Kidney (tissue), 14 donors: Measurements from ENCODE around the gene IGF1R. TPM values are rescaled to one million over a fixed set of nuclear protein-coding genes. Genes with fewer than 3 reads are reported as not detected.
A peak's percentile ranks its signal among the peaks of the same experiment; 100 is the strongest.

Source experiments
- DNase-seq, 5 donors: peaks; one replicate each; pipeline ENCODE4 v3.0.0-alpha.2; 2013 to 2020
- FAIRE-seq: peaks from 2 replicates; lab custom pipeline; 2012; peaks lifted over from hg19 to GRCh38; lab: Jason Lieb, UNC
- H3K27ac ChIP-seq, 2 donors: one replicate each; pipeline ENCODE4 v1.7.0; 2013; ENCODE audit warnings: low read depth in 2 of 2, low read length in 2 of 2, inconsistent platforms in 1 of 2
- H3K27me3 ChIP-seq: one replicate; pipeline ENCODE4 v1.7.1; 2013; ENCODE audit warnings: low read length, inconsistent platforms; ENCODE audit not compliant: control insufficient read depth, insufficient read depth
- H3K36me3 ChIP-seq, 3 donors: one replicate each; pipeline versions ENCODE4 v1.7.0 to v1.7.1; 2013; ENCODE audit warnings: low read length in 3 of 3, control low read depth in 1 of 3, inconsistent platforms in 1 of 3; ENCODE audit not compliant: insufficient read depth in 3 of 3, control insufficient read depth in 2 of 3
- H3K4me1 ChIP-seq, 3 donors: one replicate each; pipeline versions ENCODE4 v1.7.0 to v1.7.1; 2013; ENCODE audit warnings: low read length in 3 of 3, inconsistent platforms in 1 of 3, low read depth in 1 of 3; ENCODE audit not compliant: control insufficient read depth in 2 of 3, insufficient read depth in 2 of 3
- H3K4me3 ChIP-seq, 3 donors: one replicate each; pipeline versions ENCODE4 v1.7.0 to v1.8.1; 2013; ENCODE audit warnings: low read length in 3 of 3, control low read depth in 1 of 3, inconsistent platforms in 1 of 3
- H3K9ac ChIP-seq, 3 donors: one replicate each; pipeline versions ENCODE4 v1.7.0 to v1.7.1; 2013; ENCODE audit warnings: low read length in 3 of 3, control low read depth in 1 of 3, inconsistent platforms in 1 of 3
- H3K9me3 ChIP-seq, 3 donors: one replicate each; pipeline versions ENCODE4 v1.7.0 to v1.7.1; 2013; ENCODE audit warnings: low read length in 3 of 3, control low read depth in 1 of 3, inconsistent platforms in 1 of 3; ENCODE audit not compliant: control insufficient read depth in 2 of 3, insufficient read depth in 1 of 3
- intact Hi-C: fragments of 100-400 bp; cut with DNase I; formaldehyde crosslinking; loops from one replicate; pipeline ENCODE4 v1.11.1; 2022
- polyA plus RNA-seq: library from polyadenylated mRNA; stranded (reverse); fragments of 350-450 nt; fragmentation: Illumina TruSeq; extraction: RNeasy Lipid Tissue Mini Kit (QIAGEN cat#74804); gene quantifications from one replicate; pipeline ENCODE4 v1.2.3, GENCODE V29; 2014; ENCODE audit warnings: low read depth, low replicate concordance; ENCODE audit not compliant: insufficient read depth
- total RNA-seq: library from RNA; stranded (reverse); fragmentation: NEBNext Ultra II Directional; extraction: Animal tissue kit (Norgen Biotek cat#: 25700); gene quantifications from one replicate; pipeline ENCODE4 v1.2.1, GENCODE V29; 2021
- TF ChIP-seq, protein P1 (sequence below): IDR thresholded peaks from 3 replicates; pipeline ENCODE4 v1.5.1; 2012; ENCODE audit warnings: mild to moderate bottlenecking, moderate library complexity, borderline replicate concordance; ENCODE audit not compliant: insufficient read depth; ENCODE audit errors: extremely low read depth
- donor health status: control.
- donor health status: control.
- donor health status: control.
- donor health status: control.
- donor health status: control.
- donor health status: DM: yes; HTN: yes; CAD: no.
- donor health status: Normal renal cell carcinoma (clear cell type).

IGF1R gene
- total and polyA plus RNA-seq, 2 donors from 2014 or later: 6.5 to 73.2 TPM

DNA sequence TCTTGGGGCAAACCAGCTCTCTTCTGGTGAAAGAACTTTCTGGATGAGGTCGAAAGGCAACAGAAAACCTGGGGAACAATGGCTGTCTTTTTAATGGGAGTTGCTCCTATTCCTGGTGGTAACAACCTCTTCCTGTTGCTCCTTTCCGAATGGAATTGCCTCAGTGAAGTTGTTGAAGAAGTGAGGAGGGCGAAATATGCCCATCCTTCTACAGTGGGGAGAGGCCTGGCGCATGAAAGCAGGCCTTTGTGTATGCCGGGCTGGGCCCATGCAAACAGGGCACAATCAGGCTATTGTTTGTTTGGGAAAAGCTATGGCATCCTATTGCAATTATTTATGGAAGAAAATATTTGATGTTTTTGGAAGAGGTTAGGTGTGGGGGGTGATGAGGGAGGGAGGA is 166.9 kb downstream of the IGF1R start:
- Histone ChIP-seq H3K4me3 (no peak overlapping the region), H3K9me3 (no peaks in the 10 kb centered on the region), H3K4me1 (peaks cover 0 to 3% (median 0%) of the 10 kb centered on the region in 3 donors), H3K27me3 (no peaks in the 10 kb centered on the region), H3K36me3 (no peaks in the 10 kb centered on the region), H3K9ac (no peak overlapping the region), H3K27ac (no peak overlapping the region)
- FAIRE-seq: no peak
- DNase-seq: no peak
- intact Hi-C loops: no loop called here
- TF ChIP-seq, protein P1, sequence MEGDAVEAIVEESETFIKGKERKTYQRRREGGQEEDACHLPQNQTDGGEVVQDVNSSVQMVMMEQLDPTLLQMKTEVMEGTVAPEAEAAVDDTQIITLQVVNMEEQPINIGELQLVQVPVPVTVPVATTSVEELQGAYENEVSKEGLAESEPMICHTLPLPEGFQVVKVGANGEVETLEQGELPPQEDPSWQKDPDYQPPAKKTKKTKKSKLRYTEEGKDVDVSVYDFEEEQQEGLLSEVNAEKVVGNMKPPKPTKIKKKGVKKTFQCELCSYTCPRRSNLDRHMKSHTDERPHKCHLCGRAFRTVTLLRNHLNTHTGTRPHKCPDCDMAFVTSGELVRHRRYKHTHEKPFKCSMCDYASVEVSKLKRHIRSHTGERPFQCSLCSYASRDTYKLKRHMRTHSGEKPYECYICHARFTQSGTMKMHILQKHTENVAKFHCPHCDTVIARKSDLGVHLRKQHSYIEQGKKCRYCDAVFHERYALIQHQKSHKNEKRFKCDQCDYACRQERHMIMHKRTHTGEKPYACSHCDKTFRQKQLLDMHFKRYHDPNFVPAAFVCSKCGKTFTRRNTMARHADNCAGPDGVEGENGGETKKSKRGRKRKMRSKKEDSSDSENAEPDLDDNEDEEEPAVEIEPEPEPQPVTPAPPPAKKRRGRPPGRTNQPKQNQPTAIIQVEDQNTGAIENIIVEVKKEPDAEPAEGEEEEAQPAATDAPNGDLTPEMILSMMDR: no peak

DNA sequence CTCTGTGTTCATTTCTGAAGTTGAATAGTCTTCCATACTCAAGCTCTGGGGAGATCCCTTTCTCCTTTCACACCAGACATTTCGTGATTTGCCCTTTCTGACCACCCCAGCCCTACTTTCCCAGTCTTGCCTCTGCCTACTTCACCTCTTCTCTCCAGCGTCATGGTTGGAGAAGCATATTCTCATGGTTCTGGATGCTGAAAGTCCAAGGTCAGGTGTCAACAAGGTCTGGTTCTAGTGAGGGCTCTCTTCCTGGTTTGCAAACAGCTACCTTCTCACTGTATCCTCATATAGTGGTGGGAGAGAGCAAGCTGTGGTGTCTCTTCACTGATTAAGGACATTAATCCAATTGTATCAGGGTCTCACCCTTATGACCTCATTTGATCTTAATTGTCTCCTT is 169.4 kb downstream of the IGF1R start:
- FAIRE-seq (no peak), DNase-seq (no peak)
- no peak overlapping the region for H3K9ac ChIP-seq
- no peaks in the 10 kb centered on the region for H3K9me3 ChIP-seq
- no peaks in the 10 kb centered on the region for H3K27me3 ChIP-seq
- no peak overlapping the region for H3K4me3 ChIP-seq
- intact Hi-C loops: no loop called here
- TF ChIP-seq, protein P1: no peak
- H3K36me3 ChIP-seq: no peaks in the 10 kb centered on the region
- H3K27ac ChIP-seq: no peak overlapping the region
- peaks cover 0 to 3% (median 0%) of the 10 kb centered on the region in 3 donors for H3K4me1 ChIP-seq

DNA sequence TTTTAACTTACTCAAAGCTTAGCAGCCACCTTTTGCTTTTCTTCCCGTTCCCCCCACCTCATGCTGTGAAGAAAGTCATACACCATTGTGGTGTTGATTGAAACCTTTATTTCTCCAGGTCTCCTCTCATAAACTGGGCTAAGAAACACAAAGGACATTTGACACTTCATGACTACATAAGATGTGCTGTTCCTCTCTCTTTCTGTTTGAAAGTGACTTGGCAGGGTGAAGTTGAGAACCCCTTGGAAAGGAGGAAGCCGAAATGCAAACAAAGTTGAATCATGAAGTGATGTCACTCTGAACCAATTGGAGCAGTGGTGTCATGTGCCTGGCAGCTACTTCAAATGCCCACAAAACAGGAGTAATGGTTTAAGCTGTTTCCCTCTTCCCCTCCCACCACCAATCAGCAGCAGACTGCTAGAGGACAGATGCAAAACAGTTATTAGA is 174.7 kb downstream of the IGF1R start:
- FAIRE-seq (no peak), DNase-seq (peak in 3 of 5 donors; percentile 62 to 85 (median 84))
- H3K9ac ChIP-seq: no peak overlapping the region
- H3K27me3 ChIP-seq: no peaks in the 10 kb centered on the region
- H3K9me3 ChIP-seq: no peaks in the 10 kb centered on the region
- peaks cover 0 to 5% (median 4%) of the 10 kb centered on the region in 3 donors for H3K4me1 ChIP-seq
- H3K27ac ChIP-seq: no peak overlapping the region
- H3K36me3 ChIP-seq: no peaks in the 10 kb centered on the region
- TF ChIP-seq, protein P1: no peak
- intact Hi-C loops: no loop called here
- no peak overlapping the region for H3K4me3 ChIP-seq

DNA sequence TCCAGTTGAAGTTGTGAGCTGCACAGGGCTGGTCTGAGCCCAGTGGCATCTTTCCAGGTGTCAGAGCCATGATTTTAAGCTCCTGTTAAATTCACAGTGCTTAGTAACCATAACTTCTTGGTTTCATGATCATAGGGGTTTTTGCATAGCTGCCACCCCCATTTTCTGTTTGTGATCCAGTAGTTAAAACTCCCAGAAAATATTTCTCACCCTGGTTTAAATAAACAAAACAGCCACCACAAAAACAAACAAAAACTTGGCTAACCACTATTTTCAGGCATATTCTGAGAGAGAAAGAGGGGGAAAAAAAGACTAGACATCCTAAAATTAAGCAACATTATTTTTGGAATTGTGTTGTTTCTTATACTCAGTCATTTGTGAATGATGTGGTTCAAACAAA is 175.3 kb downstream of the IGF1R start:
- intact Hi-C loops: no loop called here
- Histone ChIP-seq H3K36me3 (no peaks in the 10 kb centered on the region), H3K4me3 (no peak overlapping the region), H3K27ac (no peak overlapping the region), H3K27me3 (no peaks in the 10 kb centered on the region), H3K9ac (no peak overlapping the region), H3K4me1 (peaks cover 0 to 5% (median 2%) of the 10 kb centered on the region in 3 donors), H3K9me3 (no peaks in the 10 kb centered on the region)
- FAIRE-seq: no peak
- no peak for DNase-seq
- TF ChIP-seq, protein P1: no peak
